Endothelial cell of umbilical vein (primary cell): ENCODE measurements around the gene ZNF276.

Experiments
- EZH2 ChIP-seq: IDR thresholded peaks from 2 replicates; pipeline ENCODE4 v1.6.1; 2012; ENCODE audit warnings: borderline replicate concordance, low read depth, mild to moderate bottlenecking, moderate library complexity, low read length, inconsistent platforms; ENCODE audit not compliant: severe bottlenecking
- POLR2A ChIP-seq: IDR thresholded peaks from 2 replicates; pipeline ENCODE4 v1.6.1; 2012; ENCODE audit warnings: low read depth, mild to moderate bottlenecking, control low read depth, low read length
- POLR2AphosphoS5 ChIP-seq: IDR thresholded peaks from 2 replicates; pipeline ENCODE4 v1.6.1; 2012; ENCODE audit warnings: low read depth, mild to moderate bottlenecking, control low read depth, low read length, moderate library complexity; ENCODE audit not compliant: insufficient read depth
- TF ChIP-seq, protein P1 (sequence below), 2 donors: IDR thresholded peaks; 1 replicate in 1 of 2; 2 replicates in 1 of 2; pipeline ENCODE4 v1.5.1; 2011; ENCODE audit warnings: low read length in 2 of 2, mild to moderate bottlenecking in 2 of 2, moderate library complexity in 2 of 2, control low read depth in 1 of 2, inconsistent platforms in 1 of 2, low read depth in 1 of 2; ENCODE audit not compliant: insufficient read depth in 1 of 2; ENCODE audit errors: extremely low read depth in 1 of 2
- TF ChIP-seq, protein P2 (sequence below): IDR thresholded peaks from 2 replicates; pipeline ENCODE4 v1.6.1; 2011; ENCODE audit not compliant: insufficient read depth, insufficient read length

DNA sequence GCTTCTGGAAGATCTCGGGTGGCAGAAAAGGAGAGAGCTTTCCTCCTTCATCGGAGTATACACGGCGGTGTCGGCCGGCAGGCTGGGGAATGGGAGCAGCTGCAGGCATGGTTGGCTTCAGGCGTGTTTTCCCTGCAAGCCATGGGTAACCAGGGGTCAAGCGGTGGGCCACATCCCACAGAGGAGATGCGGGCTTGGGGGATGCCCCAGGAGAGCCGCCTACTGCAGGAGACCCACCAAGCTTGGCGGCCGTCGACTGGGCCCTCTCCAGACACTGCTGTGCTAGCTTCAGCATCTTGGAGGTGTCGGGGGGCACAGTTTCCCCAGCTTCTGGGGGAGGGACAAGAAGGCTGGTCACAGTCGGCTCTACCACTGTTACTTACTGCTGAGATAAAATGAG lies 4.8 kb upstream of the ZNF276 start:
- TF ChIP-seq, protein P1, sequence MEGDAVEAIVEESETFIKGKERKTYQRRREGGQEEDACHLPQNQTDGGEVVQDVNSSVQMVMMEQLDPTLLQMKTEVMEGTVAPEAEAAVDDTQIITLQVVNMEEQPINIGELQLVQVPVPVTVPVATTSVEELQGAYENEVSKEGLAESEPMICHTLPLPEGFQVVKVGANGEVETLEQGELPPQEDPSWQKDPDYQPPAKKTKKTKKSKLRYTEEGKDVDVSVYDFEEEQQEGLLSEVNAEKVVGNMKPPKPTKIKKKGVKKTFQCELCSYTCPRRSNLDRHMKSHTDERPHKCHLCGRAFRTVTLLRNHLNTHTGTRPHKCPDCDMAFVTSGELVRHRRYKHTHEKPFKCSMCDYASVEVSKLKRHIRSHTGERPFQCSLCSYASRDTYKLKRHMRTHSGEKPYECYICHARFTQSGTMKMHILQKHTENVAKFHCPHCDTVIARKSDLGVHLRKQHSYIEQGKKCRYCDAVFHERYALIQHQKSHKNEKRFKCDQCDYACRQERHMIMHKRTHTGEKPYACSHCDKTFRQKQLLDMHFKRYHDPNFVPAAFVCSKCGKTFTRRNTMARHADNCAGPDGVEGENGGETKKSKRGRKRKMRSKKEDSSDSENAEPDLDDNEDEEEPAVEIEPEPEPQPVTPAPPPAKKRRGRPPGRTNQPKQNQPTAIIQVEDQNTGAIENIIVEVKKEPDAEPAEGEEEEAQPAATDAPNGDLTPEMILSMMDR (IDR thresholded peaks at IDR 0.05; ENCODE audit: extremely low read depth in 1 of 2, insufficient read depth in 1 of 2, low read depth in 1 of 2, low read length in 2 of 2), result no peak
- TF ChIP-seq, protein P2, sequence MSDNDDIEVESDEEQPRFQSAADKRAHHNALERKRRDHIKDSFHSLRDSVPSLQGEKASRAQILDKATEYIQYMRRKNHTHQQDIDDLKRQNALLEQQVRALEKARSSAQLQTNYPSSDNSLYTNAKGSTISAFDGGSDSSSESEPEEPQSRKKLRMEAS, result no peak
- TF ChIP-seq POLR2AphosphoS5, result no peak
- TF ChIP-seq EZH2, result no peak
- TF ChIP-seq POLR2A, result no peak
